ENCODE data around the gene CKM. TPM values are rescaled to one million over a fixed set of nuclear protein-coding genes. Genes with fewer than 3 reads are reported as not detected.

CKM gene
- total RNA-seq, 1 experiment from 2014 or later = not detected

- no peaks in the 10 kb centered on the region for H3F3A ChIP-seq (ENCODE audit: low read length, unreplicated experiment)
- BruUV-seq (replicated peaks) = no TSS peak
- ChIA-PET POLR2A (ENCODE audit: unreplicated experiment) (no interaction called here), CTCF (no interaction called here)
- H3K9me2 ChIP-seq (replicated peaks; ENCODE audit: low read length) = no peaks in the 10 kb centered on the region
- no peak overlapping the region for H3K4me2 ChIP-seq (ENCODE audit: low read length)
- no peaks in the 10 kb centered on the region for H4K20me1 ChIP-seq (ENCODE audit: low read length)
- no peaks in the 10 kb centered on the region for H3K9me3 ChIP-seq (ENCODE audit: low read length)
- no peaks in the 10 kb centered on the region for H3K4me1 ChIP-seq (ENCODE audit: insufficient read depth, low read length)
- H3K27me3 ChIP-seq (ENCODE audit: low read length) = no peaks in the 10 kb centered on the region
- H3K27ac ChIP-seq (ENCODE audit: low read length) = no peak overlapping the region
- intact Hi-C loops (cut with micrococcal nuclease) = no loop called here
- ATAC-seq (no peak), DNase-seq (no peak)
- TF ChIP-seq EZH2 (IDR thresholded peaks at IDR 0.05; ENCODE audit: low read length, unreplicated experiment) (no peak), CTCF (conservative IDR thresholded peaks at IDR 0.05; ENCODE audit: low read depth, low read length) (no peak), EZH2phosphoT487 (IDR thresholded peaks at IDR 0.05; ENCODE audit: borderline replicate concordance, low read length) (no peak)
- no peaks in the 10 kb centered on the region for H3K79me2 ChIP-seq (ENCODE audit: low read length)
- H2AFZ ChIP-seq (ENCODE audit: low read length) = no peak overlapping the region
- H3K9ac ChIP-seq (ENCODE audit: low read length) = no peak overlapping the region
- H3K36me3 ChIP-seq (ENCODE audit: low read depth, low read length) = no peaks in the 10 kb centered on the region
- H3K4me3 ChIP-seq (ENCODE audit: low read length) = no peak overlapping the region
Measured at GRCh38 chr19:45303269-45304060, 19.2 kb downstream of the CKM start.

GRCh38 chr19:45302416-45302815 lies 20.3 kb downstream of the CKM start:
- H3K4me2 ChIP-seq (ENCODE audit: low read length) = no peak overlapping the region
- POLR2A ChIA-PET (ENCODE audit: unreplicated experiment) = no interaction called here
- CTCF ChIA-PET = no interaction called here

GRCh38 chr19:45299719-45300118 lies 23.0 kb downstream of the CKM start:
- H3K36me3 ChIP-seq (ENCODE audit: low read depth, low read length) = no peaks in the 10 kb centered on the region
- H3K4me1 ChIP-seq (ENCODE audit: insufficient read depth, low read length) = no peaks in the 10 kb centered on the region
- H3K4me3 ChIP-seq (ENCODE audit: low read length) = no peak overlapping the region
- BruUV-seq (replicated peaks) = no TSS peak
- H3K27me3 ChIP-seq (ENCODE audit: low read length) = no peaks in the 10 kb centered on the region
- H3K9me3 ChIP-seq (ENCODE audit: low read length) = no peaks in the 10 kb centered on the region
- H3F3A ChIP-seq (ENCODE audit: low read length, unreplicated experiment) = no peaks in the 10 kb centered on the region
- no peak for TF ChIP-seq EZH2 (IDR thresholded peaks at IDR 0.05; ENCODE audit: low read length, unreplicated experiment)
- TF ChIP-seq EZH2phosphoT487 (IDR thresholded peaks at IDR 0.05; ENCODE audit: borderline replicate concordance, low read length) = no peak
- TF ChIP-seq CTCF (conservative IDR thresholded peaks at IDR 0.05; ENCODE audit: low read depth, low read length) = no peak
- no peak overlapping the region for H3K9ac ChIP-seq (ENCODE audit: low read length)
- no peaks in the 10 kb centered on the region for H3K79me2 ChIP-seq (ENCODE audit: low read length)
- ATAC-seq (no peak), DNase-seq (no peak)
- ChIA-PET POLR2A (ENCODE audit: unreplicated experiment) (no interaction called here), CTCF (no interaction called here)
- H3K4me2 ChIP-seq (ENCODE audit: low read length) = no peak overlapping the region
- H3K9me2 ChIP-seq (replicated peaks; ENCODE audit: low read length) = no peaks in the 10 kb centered on the region
- no peaks in the 10 kb centered on the region for H4K20me1 ChIP-seq (ENCODE audit: low read length)
- intact Hi-C loops (cut with micrococcal nuclease) = no loop called here
- H3K27ac ChIP-seq (ENCODE audit: low read length) = no peak overlapping the region
- H2AFZ ChIP-seq (ENCODE audit: low read length) = no peak overlapping the region

More at GRCh38 chr19:45302416-45302815, 20.3 kb downstream of the CKM start:
- Histone ChIP-seq H4K20me1 (ENCODE audit: low read length) (no peaks in the 10 kb centered on the region), H2AFZ (ENCODE audit: low read length) (no peak overlapping the region), H3K4me1 (ENCODE audit: insufficient read depth, low read length) (no peaks in the 10 kb centered on the region), H3K4me3 (ENCODE audit: low read length) (no peak overlapping the region), H3K9me2 (replicated peaks; ENCODE audit: low read length) (no peaks in the 10 kb centered on the region), H3K27me3 (ENCODE audit: low read length) (no peaks in the 10 kb centered on the region), H3K9me3 (ENCODE audit: low read length) (no peaks in the 10 kb centered on the region), H3K36me3 (ENCODE audit: low read depth, low read length) (no peaks in the 10 kb centered on the region), H3F3A (ENCODE audit: low read length, unreplicated experiment) (no peaks in the 10 kb centered on the region), H3K27ac (ENCODE audit: low read length) (no peak overlapping the region), H3K79me2 (ENCODE audit: low read length) (no peaks in the 10 kb centered on the region), H3K9ac (ENCODE audit: low read length) (no peak overlapping the region)
- no peak for DNase-seq
- no peak for TF ChIP-seq EZH2 (IDR thresholded peaks at IDR 0.05; ENCODE audit: low read length, unreplicated experiment)
- TF ChIP-seq EZH2phosphoT487 (IDR thresholded peaks at IDR 0.05; ENCODE audit: borderline replicate concordance, low read length) = no peak
- BruUV-seq (replicated peaks) = no TSS peak
- intact Hi-C loops (cut with micrococcal nuclease) = no loop called here
- ATAC-seq = no peak

All from PC-3 (cell line).